PC-9 (cell line): ENCODE data around the gene NKAIN2.

ENCODE experiments used
- CTCF ChIP-seq: fragments of 200-600 bp; sonication (generic); conservative IDR thresholded peaks from 2 replicates; pipeline ENCODE4 v1.6.1; 2017; ENCODE audit warnings: mixed run types, antibody characterized with exemption, mild to moderate bottlenecking, moderate library complexity
- EZH2 ChIP-seq: fragments of 200-600 bp; sonication (generic); IDR thresholded peaks from 2 replicates; pipeline ENCODE4 v1.8.0; 2017; ENCODE audit warnings: antibody characterized with exemption, low read depth

- TF ChIP-seq CTCF (no peak), EZH2 (no peak)
Observed at GRCh38 chr6:124567401-124567800, 763.7 kb downstream of the NKAIN2 start.
